Kidney epithelial cell (primary cell): ENCODE results near the gene TSLP. TPM values are rescaled to one million over a fixed set of nuclear protein-coding genes. Genes with fewer than 3 reads are reported as not detected.

Experiments
- DNase-seq: peaks from one replicate; pipeline ENCODE4 v3.0.0-alpha.2; 2010; ENCODE audit warnings: low read depth
- H3K27me3 ChIP-seq: 2 replicates; pipeline ENCODE4 v1.6.0; 2011; ENCODE audit warnings: low read length; ENCODE audit not compliant: control insufficient read depth, insufficient read depth
- H3K36me3 ChIP-seq: 2 replicates; pipeline ENCODE4 v1.5.1; 2011; ENCODE audit warnings: low read length; ENCODE audit not compliant: control insufficient read depth, insufficient read depth
- H3K4me3 ChIP-seq: 2 replicates; pipeline ENCODE4 v1.5.1; 2011; ENCODE audit warnings: low read depth, mild to moderate bottlenecking, control low read depth, low read length
- total RNA-seq: library from RNA; depleted of rRNA; stranded (reverse); fragments of >200 nt; gene quantifications from 2 replicates; pipeline ENCODE4 v1.2.3, GENCODE V29; 2015
- TF ChIP-seq, protein P1 (sequence below): IDR thresholded peaks from 2 replicates; pipeline ENCODE4 v1.5.1; 2011; ENCODE audit warnings: mild to moderate bottlenecking, moderate library complexity, low read length, control low read depth, inconsistent platforms; ENCODE audit not compliant: insufficient read depth, poor library complexity, severe bottlenecking

The TSLP gene
- total RNA-seq, 1 donor from 2014 or later, result 0.29 TPM

GRCh38 chr5:111099058-111099778 lies 27.7 kb downstream of the TSLP start:
- H3K36me3 ChIP-seq, result no peaks in the 10 kb centered on the region
- DNase-seq, result no peak
- TF ChIP-seq, protein P1, sequence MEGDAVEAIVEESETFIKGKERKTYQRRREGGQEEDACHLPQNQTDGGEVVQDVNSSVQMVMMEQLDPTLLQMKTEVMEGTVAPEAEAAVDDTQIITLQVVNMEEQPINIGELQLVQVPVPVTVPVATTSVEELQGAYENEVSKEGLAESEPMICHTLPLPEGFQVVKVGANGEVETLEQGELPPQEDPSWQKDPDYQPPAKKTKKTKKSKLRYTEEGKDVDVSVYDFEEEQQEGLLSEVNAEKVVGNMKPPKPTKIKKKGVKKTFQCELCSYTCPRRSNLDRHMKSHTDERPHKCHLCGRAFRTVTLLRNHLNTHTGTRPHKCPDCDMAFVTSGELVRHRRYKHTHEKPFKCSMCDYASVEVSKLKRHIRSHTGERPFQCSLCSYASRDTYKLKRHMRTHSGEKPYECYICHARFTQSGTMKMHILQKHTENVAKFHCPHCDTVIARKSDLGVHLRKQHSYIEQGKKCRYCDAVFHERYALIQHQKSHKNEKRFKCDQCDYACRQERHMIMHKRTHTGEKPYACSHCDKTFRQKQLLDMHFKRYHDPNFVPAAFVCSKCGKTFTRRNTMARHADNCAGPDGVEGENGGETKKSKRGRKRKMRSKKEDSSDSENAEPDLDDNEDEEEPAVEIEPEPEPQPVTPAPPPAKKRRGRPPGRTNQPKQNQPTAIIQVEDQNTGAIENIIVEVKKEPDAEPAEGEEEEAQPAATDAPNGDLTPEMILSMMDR, result no peak
- H3K27me3 ChIP-seq, result no peaks in the 10 kb centered on the region
- H3K4me3 ChIP-seq, result no peak overlapping the region

DNA sequence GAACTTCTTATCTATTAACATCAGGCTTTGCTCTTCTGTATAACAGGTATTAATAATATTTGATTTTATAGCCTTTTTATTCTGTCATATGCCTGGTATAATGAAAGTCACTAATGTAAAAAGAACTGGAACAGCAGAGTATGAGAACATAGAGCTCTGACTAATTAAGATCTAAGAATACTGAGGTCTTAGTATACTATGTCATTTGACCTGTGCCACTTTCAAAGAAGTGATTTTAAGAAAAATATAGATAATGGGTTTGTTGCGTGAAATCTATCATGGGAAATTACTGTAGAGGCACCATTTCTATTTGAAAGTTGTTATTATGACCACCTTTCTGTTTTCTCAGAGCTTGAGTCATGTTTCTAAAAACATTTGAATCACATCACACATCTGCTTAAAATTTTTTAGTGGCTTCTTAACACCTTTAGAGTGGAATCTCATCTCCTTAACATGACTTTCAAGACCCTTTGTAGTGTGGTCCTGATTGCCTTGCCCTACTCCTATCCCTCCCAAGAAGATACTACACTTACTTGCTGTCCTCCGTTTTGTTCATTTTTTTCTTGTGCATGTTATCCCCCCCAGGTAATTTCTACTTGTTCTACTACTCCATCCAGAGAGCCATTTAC lies 34.9 kb downstream of the TSLP start:
- Histone ChIP-seq H3K27me3 (no peaks in the 10 kb centered on the region), H3K4me3 (no peak overlapping the region), H3K36me3 (no peaks in the 10 kb centered on the region)
- TF ChIP-seq, protein P1, result no peak
- DNase-seq, result no peak

GRCh38 chr5:111107371-111107770 lies 35.9 kb downstream of the TSLP start:
- no peak for DNase-seq
- H3K36me3 ChIP-seq, result no peaks in the 10 kb centered on the region
- H3K27me3 ChIP-seq, result no peaks in the 10 kb centered on the region
- TF ChIP-seq, protein P1, result no peak
- no peak overlapping the region for H3K4me3 ChIP-seq

DNA sequence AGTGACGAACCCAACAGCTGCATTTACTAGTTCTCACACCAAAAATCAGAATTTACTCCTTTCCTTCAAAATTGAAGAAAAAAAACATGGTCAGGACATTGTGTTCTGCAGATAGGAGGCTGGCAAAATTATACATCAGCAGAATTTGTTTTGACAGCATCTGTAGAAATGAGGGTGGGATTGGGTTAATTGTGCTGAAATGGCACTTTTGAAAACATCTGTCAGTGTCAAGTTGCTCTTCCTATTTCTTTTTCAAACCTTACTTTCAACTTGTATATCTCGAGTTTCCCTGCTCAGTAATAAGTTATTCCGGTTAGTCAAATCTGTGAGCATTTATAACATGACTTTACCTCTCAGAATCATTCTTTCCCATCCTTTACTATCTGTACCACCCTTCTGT lies 40.4 kb downstream of the TSLP start:
- TF ChIP-seq, protein P1, result no peak
- Histone ChIP-seq H3K36me3 (no peaks in the 10 kb centered on the region), H3K4me3 (no peak overlapping the region), H3K27me3 (no peaks in the 10 kb centered on the region)
- DNase-seq, result no peak

DNA sequence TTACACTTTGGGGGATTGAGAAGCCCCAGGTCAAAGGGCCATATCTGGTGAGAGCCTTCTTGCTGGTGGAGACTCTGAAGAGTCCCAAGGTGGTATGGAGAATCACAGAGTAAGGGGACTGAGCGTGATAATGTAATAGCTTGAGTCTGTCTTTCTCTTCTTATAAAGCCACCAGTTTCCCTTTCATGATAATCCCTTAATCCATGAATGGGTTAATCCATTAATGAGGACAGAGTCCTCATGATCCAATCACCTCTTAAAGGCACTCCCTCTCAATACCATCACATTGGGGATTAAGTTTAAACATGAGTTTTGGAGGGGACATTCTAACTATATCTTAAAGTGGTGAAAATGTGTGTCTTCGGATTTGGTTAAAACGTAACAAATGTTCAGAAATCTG lies 42.2 kb downstream of the TSLP start:
- no peak for DNase-seq
- no peaks in the 10 kb centered on the region for H3K36me3 ChIP-seq
- H3K4me3 ChIP-seq, result no peak overlapping the region
- no peaks in the 10 kb centered on the region for H3K27me3 ChIP-seq
- TF ChIP-seq, protein P1, result no peak
